HG03135 (cell line): Measurements from ENCODE around the gene MGLL.

Experiments
- ATAC-seq: cut with Tn5 transposase; IDR thresholded peaks from one replicate; pipeline ENCODE4 v1.9.1; 2021; ENCODE audit warnings: mild to moderate bottlenecking, moderate library complexity; ENCODE audit not compliant: unreplicated experiment

Gene MGLL

GRCh38 chr3:127835993-127836882 is 13.9 kb upstream of the MGLL start:
- ATAC-seq: peak; percentile 83

DNA sequence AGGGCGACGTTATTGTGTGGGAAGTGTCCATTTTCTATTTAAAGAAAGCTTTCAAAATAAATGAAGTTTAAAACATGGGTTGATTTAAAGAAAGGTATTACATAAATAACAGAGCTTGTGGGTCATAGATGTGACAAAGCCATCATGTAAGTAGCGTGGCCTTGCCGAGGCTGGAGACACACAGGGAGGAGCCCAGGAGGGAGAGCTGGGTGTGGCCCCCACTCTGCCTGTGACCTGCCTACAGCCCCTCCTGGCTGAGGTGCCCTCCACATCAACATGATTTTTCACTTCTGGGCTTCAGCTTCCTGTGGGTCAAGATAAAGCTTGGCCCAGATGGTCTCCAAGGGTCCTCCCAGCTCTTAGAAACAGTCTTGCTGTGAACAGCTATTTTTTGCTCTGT is 12.5 kb upstream of the MGLL start:
- no peak for ATAC-seq

GRCh38 chr3:127833281-127834032 is 11.1 kb upstream of the MGLL start:
- ATAC-seq: no peak

DNA sequence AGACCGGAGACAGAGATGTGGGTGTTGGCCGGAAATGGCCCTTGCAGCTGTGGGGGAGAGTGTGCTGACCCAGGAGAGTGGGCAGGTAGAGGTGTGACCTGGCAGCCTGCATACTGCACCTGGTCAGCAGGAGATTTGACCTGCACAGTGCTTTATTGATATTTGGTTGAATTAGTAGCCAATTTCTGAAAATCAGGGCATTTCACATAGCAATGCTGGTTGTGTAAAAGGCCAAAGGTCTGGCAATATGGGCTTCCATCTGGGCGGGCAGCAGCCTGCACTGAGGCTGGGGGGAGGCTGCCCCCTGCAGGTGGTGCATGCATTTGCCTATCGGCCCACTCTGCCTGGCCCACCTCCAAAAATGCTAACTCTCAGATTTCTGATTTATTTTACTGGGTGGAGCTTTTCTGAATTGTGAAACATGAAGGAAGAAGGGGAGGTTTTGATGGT is 9.4 kb upstream of the MGLL start:
- ATAC-seq: no peak

DNA sequence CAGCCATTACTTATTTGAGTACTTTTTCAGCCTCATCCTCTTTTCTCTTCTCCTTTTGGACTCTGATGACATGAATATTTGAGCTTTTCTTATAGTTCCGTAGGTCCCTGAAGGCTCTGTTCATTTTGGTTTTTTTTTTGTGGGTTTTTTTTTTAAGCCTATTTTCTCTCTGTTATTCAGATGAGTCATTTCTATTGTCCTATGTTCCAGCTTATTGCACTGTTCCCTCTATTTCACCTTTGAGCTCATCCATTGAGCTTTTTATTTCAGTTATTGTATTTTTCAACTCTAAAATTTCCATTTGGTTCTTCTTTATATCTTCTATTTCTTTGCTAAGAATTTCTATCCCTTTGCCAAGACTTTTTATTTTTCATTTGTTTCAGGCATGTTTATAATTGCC is 7.2 kb upstream of the MGLL start:
- no peak for ATAC-seq

DNA sequence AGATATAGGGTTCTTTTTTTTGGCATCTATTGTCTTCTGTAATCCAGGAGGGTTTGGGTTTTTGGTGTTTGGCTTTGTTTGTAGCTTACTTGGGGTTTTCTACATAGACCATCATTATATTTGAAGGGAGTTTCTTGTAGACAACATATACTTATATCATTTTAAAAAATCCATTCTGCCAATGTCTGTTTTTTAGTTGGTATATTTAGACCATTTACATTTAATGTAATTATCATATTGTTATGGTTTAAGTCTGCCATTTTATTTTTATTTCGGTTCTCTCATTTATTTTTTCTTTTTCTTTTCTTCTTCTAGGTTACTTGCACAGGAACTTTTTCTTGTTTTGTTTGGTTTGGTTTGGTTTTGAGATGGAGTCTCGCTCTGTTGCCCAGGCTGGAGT is 5.5 kb upstream of the MGLL start:
- no peak for ATAC-seq

GRCh38 chr3:127825756-127826155 is 3.4 kb upstream of the MGLL start:
- ATAC-seq: no peak

DNA sequence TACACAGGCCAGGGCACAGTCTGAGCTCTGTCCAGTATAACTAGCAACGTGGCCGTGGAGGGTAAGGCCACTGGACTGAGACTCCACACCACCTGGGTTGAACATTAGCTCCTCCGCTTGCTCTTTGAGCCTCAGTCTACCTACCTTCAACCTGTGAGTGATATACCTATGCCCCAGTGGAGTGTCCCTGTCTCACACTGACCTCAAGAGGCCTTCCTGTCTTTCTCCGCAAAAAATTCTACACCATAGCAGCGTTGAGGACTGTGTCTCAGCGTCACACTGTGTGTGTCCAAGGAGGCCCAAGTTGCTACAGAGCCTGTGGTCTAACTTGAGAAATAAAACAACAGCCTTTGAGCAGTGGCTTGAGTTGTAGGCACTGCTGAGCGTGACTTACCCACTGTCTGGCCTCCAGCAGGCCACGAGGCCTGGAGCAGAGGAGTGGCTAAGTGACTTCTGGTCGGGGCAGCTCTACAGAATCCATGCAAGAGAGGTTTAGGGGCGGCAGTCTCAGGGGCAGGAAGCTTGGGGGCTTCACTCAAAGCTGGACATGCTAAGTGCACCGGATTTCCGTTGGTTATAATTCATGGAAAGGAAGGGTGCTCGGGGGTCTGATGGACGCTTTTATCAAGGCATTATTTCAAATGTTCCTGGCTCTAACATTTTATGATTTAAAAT is 2.0 kb upstream of the MGLL start:
- ATAC-seq: no peak

GRCh38 chr3:127823426-127823857 is 1.1 kb upstream of the MGLL start:
- ATAC-seq: no peak

- ATAC-seq: no peak
These were observed 539 bp upstream of the MGLL start for GRCh38 chr3:127822682-127823425.

DNA sequence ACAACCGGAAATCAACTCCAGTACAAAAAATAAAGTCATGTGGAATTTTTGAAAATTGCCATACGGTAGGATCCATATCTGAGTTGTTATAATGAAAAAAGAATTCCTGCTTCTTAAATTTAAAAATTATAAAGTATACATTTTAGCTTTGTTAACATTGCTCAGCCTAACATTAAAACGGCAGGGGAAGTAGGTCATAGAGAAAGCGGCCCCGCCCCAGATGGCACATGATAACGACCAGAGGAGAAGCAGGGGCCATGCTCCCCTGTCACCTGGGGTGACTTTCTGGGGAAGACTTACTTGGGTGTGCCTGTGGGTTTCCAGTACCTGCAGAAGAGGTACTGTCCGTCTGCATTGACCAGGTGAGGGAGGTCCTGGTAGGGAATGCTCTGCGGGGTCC is 921 bp downstream of the MGLL start:
- no peak for ATAC-seq

GRCh38 chr3:127820826-127821313 is 1.4 kb downstream of the MGLL start:
- no peak for ATAC-seq

DNA sequence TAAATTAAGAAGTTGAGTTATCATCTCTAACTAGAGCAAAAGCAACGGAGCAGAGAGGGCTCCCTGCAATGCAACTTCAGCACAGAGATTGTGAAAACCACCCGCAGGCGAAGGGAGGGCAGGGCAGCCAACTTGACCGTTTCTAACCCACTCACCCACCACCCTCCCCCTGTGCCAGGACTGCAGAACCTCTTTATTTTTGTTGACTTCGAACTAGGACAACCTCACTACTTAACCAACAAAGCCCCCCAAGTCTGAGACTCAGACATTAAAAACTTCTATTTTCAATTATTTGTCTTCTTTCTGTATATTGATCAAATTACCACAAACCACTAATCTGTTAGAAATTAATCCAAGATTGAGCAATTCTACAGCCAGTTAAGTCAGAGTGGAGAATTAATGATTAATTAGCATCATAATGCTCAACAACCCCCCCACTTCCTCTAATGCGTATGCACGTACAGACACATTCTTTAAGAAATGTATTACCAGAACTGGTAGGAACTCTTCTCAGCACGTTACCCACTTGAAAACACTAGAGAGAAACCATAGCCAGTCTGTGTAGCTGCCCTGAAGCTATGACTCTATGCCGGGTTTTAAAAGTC is 2.0 kb downstream of the MGLL start:
- ATAC-seq: no peak

GRCh38 chr3:127819656-127820055 is 2.7 kb downstream of the MGLL start:
- ATAC-seq: no peak

DNA sequence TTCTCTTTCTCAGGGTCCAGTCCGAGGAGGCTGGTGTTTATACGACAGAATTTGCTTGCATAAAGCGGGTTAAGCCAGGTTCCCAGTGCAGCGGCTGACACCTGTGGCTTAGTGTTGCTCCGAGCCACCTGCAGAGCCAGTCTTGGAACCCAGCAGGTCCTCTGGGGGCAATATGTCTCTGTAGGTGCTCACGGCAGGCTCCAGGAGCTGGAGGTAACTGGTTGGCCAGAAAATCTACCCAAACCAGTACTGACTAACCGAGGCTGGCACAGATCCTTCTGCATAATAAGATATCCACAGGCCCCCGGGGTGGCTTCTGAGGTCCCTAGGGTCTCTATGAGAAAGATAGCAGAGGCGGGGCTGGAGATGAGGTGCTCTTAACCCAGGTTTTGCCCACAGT is 3.2 kb downstream of the MGLL start:
- ATAC-seq: no peak

GRCh38 chr3:127817406-127817841 is 4.9 kb downstream of the MGLL start:
- no peak for ATAC-seq

- no peak for ATAC-seq
These were observed 5.4 kb downstream of the MGLL start for GRCh38 chr3:127816783-127817405.

DNA sequence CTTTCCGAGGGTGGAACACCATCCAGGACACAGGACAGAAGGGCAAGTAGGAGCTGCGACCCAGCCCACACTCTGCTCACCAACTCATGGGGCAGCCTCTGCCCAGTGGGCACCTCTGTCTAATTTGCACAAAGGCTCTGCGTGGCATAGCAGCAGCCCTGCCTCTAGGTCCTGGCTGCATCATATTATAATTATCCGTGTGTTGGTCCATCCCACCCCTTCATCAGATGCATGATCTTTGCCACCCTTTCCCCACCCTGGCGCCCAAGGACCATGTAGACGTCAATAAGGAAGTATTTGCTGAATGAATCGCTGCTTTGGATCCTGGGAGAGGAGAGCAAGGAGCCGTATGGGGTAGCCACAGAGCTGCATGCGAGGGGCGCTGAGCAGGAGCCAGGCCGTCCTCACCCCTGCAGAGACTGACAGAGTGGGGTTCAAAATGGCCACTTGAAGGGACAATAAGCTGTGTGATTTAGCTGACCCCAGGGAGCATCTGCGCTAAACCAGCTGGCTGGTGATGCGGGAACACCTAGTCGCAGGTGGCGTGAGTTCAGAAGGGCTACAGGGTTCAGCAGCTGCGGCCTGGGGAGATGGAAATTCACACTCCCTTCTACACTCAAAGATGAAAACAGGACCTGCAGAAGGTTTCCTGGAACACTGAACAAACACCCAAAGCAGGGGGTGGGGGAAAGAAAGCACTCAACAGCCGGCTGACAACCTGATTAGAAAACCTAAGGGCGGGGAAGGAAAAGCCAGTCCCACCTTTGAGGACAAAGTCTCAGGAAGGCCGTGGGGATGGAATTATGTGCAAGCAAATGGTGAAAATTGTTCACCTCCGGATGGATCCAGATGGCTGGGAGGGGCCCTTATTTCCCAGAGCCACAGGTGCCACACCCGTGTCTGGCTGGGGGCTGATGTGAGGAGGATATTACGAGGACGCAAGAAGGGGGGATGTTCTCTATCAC is 6.4 kb downstream of the MGLL start:
- ATAC-seq: no peak

DNA sequence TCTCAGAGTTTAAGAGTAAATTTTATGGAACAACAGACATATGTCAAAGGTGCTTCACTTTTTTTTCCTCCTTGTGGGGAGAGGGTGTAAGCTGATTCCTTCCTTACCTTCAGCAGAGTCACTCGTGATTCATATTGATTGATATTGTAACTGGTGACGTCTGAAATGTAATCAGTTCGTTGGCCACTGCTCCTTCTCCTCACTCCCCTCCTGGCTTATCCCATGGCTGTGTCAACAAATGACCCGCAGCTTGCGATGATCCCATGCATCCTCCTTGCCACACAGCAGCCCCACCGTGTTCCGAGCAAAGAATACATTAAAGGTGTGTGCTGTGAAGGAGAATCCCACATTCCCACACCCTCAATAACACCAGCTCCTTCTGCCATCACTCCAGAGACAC is 7.3 kb downstream of the MGLL start:
- no peak for ATAC-seq
